ENCODE data around the gene NEDD4.
"Not testable (repeated sequence)": the region's sequence is repeated elsewhere in the genome, so short reads cannot be mapped to it uniquely, and the experiment has no call there.

GRCh38 chr15:55952501-55953274, 40.7 kb downstream of the NEDD4 start:
- TF ChIP-seq CTCF (IDR thresholded peaks at IDR 0.05); PHF8 (IDR thresholded peaks at IDR 0.05; ENCODE audit: borderline replicate concordance, low read depth); POLR2A (IDR thresholded peaks at IDR 0.05; ENCODE audit: low read length); MAX (IDR thresholded peaks at IDR 0.05); ZC3H11A (IDR thresholded peaks at IDR 0.05); FOSL2 (IDR thresholded peaks at IDR 0.05); FOSL2 (CRISPR knock-in tag; IDR thresholded peaks at IDR 0.05): not testable (repeated sequence)

Data from A549 (cell line).